Caco-2 (cell line): ENCODE data around the gene PAPPA. TPM values are rescaled to one million over a fixed set of nuclear protein-coding genes. Genes with fewer than 3 reads are reported as not detected.

Source experiments
- BruUV-seq: library from RNA; stranded (reverse); fragments of 400-500 nt; replicated peaks from 2 replicates; lab custom pipeline; 2021; lab: Mats Ljungman, UMichigan
- CTCF ChIA-PET: fragments of 300-600 bp; sonication (Branson Sonifier 250); formaldehyde crosslinking; loops from one replicate; lab custom pipeline; 2022; ENCODE audit warnings: antibody characterized with exemption; lab: Charles Lee
- POLR2A ChIA-PET: fragments of 300-600 bp; sonication (Branson Sonifier 250); formaldehyde crosslinking; loops from one replicate; lab custom pipeline; 2022; ENCODE audit warnings: antibody characterized with exemption; lab: Charles Lee
- DNase-seq, 2 experiments: peaks; one replicate each; pipeline versions ENCODE4 v3.0.0 to v3.0.0-alpha.2; 2020 to 2022
- H3K27me3 ChIP-seq: replicated peaks from 2 replicates; pipeline ENCODE4 v1.6.0; 2011; ENCODE audit warnings: low read length; ENCODE audit not compliant: control insufficient read depth, insufficient read depth
- H3K36me3 ChIP-seq: 2 replicates; pipeline ENCODE4 v1.5.1; 2011; ENCODE audit warnings: low read length; ENCODE audit not compliant: control insufficient read depth, insufficient read depth
- H3K4me1 ChIP-seq: fragments of 250-450 bp; sonication (Bioruptor Pico); 2 replicates; pipeline ENCODE4 v1.5.1; 2020; ENCODE audit warnings: mild to moderate bottlenecking
- H3K4me3 ChIP-seq: 2 replicates; pipeline ENCODE4 v1.5.1; 2011; ENCODE audit warnings: low read depth, mild to moderate bottlenecking, control low read depth, low read length
- H3K9me3 ChIP-seq: fragments of 250-450 bp; sonication (Bioruptor Pico); 2 replicates; pipeline ENCODE4 v1.5.1; 2020; ENCODE audit warnings: mild to moderate bottlenecking, moderate library complexity
- H3K27ac Mint-ChIP-seq: one replicate; pipeline ENCODE4 v1.8.0; 2022; ENCODE audit warnings: mixed read lengths; ENCODE audit not compliant: unreplicated experiment
- H3K27me3 Mint-ChIP-seq: one replicate; pipeline ENCODE4 v1.8.0; 2022; ENCODE audit warnings: mixed read lengths; ENCODE audit not compliant: insufficient read depth, unreplicated experiment
- H3K36me3 Mint-ChIP-seq: one replicate; pipeline ENCODE4 v1.8.0; 2022; ENCODE audit warnings: mild to moderate bottlenecking, mixed read lengths; ENCODE audit not compliant: insufficient read depth, unreplicated experiment
- H3K4me1 Mint-ChIP-seq: one replicate; pipeline ENCODE4 v1.8.0; 2022; ENCODE audit warnings: low read depth, mixed read lengths; ENCODE audit not compliant: unreplicated experiment
- H3K4me3 Mint-ChIP-seq: one replicate; pipeline ENCODE4 v1.8.0; 2022; ENCODE audit warnings: mild to moderate bottlenecking, moderate library complexity, mixed read lengths; ENCODE audit not compliant: unreplicated experiment
- H3K9me3 Mint-ChIP-seq: one replicate; pipeline ENCODE4 v1.8.0; 2022; ENCODE audit warnings: mixed read lengths; ENCODE audit not compliant: unreplicated experiment
- intact Hi-C: fragments of 100-400 bp; cut with micrococcal nuclease; formaldehyde crosslinking; loops from one replicate; pipeline ENCODE4 v1.10.0; 2022; ENCODE audit not compliant: unreplicated experiment
- total RNA-seq: library from RNA; stranded (reverse); gene quantifications from 2 replicates; pipeline ENCODE4 v1.2.3, GENCODE V29; 2022
- TF ChIP-seq, protein P1 (sequence below), 2 experiments: fragments of 200-600 bp in 1 of 2; IDR thresholded peaks; 1 replicate in 1 of 2; 2 replicates in 1 of 2; pipeline versions ENCODE4 v1.5.1 to v1.8.0; 2011 to 2022; ENCODE audit warnings: antibody characterized with exemption in 1 of 2, control low read depth in 1 of 2, inconsistent platforms in 1 of 2, low read depth in 1 of 2, low read length in 1 of 2, mild to moderate bottlenecking in 1 of 2, moderate library complexity in 1 of 2; ENCODE audit not compliant: insufficient read depth in 1 of 2, severe bottlenecking in 1 of 2, unreplicated experiment in 1 of 2

PAPPA gene
- total RNA-seq, 1 experiment from 2014 or later = not detected

DNA sequence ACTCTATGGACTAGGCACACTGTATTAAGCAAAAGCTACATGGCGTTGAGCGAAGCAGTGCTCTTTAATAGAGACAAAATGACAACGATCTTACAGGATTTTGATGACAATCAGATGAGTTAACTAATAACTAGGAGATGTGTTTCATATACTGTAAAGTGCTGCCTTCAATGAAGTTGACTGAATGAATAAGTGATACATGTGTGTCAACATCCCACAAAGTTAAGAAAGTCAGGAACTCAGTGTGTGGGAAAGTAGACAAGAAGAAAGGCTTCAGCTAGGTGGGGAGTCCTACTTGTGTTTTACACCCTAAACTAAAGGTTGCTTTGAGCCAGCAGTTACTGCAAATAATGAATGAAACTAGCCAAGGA is 79.6 kb downstream of the PAPPA start:
- Mint-ChIP-seq H3K27me3 (peaks cover 10% of the 10 kb centered on the region), H3K4me3 (no peak overlapping the region), H3K36me3 (no peaks in the 10 kb centered on the region), H3K4me1 (no peaks in the 10 kb centered on the region), H3K9me3 (no peaks in the 10 kb centered on the region), H3K27ac (no peak overlapping the region)
- CTCF ChIA-PET = no interaction called here
- no peaks in the 10 kb centered on the region for H3K9me3 ChIP-seq
- BruUV-seq = no TSS peak
- H3K4me1 ChIP-seq = no peaks in the 10 kb centered on the region
- no peaks in the 10 kb centered on the region for H3K36me3 ChIP-seq
- DNase-seq = no peak
- H3K27me3 ChIP-seq = no peaks in the 10 kb centered on the region
- intact Hi-C loops = no loop called here
- H3K4me3 ChIP-seq = no peak overlapping the region
- TF ChIP-seq, protein P1, sequence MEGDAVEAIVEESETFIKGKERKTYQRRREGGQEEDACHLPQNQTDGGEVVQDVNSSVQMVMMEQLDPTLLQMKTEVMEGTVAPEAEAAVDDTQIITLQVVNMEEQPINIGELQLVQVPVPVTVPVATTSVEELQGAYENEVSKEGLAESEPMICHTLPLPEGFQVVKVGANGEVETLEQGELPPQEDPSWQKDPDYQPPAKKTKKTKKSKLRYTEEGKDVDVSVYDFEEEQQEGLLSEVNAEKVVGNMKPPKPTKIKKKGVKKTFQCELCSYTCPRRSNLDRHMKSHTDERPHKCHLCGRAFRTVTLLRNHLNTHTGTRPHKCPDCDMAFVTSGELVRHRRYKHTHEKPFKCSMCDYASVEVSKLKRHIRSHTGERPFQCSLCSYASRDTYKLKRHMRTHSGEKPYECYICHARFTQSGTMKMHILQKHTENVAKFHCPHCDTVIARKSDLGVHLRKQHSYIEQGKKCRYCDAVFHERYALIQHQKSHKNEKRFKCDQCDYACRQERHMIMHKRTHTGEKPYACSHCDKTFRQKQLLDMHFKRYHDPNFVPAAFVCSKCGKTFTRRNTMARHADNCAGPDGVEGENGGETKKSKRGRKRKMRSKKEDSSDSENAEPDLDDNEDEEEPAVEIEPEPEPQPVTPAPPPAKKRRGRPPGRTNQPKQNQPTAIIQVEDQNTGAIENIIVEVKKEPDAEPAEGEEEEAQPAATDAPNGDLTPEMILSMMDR (IDR thresholded peaks at IDR 0.05; ENCODE audit: insufficient read depth in 1 of 2, low read depth in 1 of 2, low read length in 1 of 2, severe bottlenecking in 1 of 2, unreplicated experiment in 1 of 2) = no peak
- POLR2A ChIA-PET = no interaction called here

DNA sequence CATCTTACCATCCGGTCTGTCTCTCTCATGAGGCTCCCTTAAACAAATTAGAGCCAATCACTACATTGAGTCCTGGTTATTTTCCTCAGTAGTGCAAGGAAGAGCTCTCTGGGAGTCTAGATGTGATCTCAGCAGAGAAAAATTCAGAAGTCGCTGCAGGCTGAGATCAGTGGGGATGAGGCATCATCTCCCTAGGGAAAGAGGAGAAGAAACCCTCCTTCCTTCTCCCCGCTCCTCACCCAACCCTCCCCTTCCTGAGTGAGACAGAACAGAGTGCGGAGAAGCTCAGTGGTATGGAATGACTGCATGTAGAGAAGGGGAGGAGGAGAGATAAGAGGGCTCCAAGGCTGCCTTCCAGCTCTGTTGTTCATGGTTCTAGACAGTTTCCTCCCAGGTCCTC is 80.5 kb downstream of the PAPPA start:
- no TSS peak for BruUV-seq
- no peak overlapping the region for H3K27ac Mint-ChIP-seq
- POLR2A ChIA-PET = no interaction called here
- TF ChIP-seq, protein P1 (IDR thresholded peaks at IDR 0.05; ENCODE audit: insufficient read depth in 1 of 2, low read depth in 1 of 2, low read length in 1 of 2, severe bottlenecking in 1 of 2, unreplicated experiment in 1 of 2) = no peak
- DNase-seq = no peak
- H3K27me3 Mint-ChIP-seq = peaks cover 8% of the 10 kb centered on the region
- no peaks in the 10 kb centered on the region for H3K9me3 ChIP-seq
- H3K4me1 Mint-ChIP-seq = no peaks in the 10 kb centered on the region
- H3K9me3 Mint-ChIP-seq = no peaks in the 10 kb centered on the region
- H3K4me3 ChIP-seq = no peak overlapping the region
- CTCF ChIA-PET = no interaction called here
- H3K36me3 ChIP-seq = no peaks in the 10 kb centered on the region
- H3K36me3 Mint-ChIP-seq = no peaks in the 10 kb centered on the region
- H3K4me3 Mint-ChIP-seq = no peak overlapping the region
- intact Hi-C loops = no loop called here
- no peaks in the 10 kb centered on the region for H3K27me3 ChIP-seq
- no peaks in the 10 kb centered on the region for H3K4me1 ChIP-seq

DNA sequence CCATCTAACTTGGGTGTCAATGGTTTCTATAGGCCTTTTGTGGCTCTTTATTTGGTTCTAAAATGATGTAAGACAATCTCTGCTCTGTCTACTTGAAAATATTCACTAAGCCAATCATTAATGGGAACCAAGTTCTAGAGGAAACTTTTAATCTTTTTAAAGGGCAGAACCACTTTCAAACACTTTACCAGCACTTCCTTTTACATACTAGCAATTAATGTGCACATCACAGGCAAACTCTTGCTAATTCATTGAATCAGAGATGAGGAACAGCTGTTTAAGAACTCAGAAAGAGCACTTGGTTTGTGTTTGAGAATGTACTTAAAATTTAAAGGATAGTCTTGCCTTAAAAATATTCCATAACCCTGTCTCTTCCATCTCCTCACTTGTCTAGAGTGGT is 83.4 kb downstream of the PAPPA start:
- Histone ChIP-seq H3K9me3 (no peaks in the 10 kb centered on the region), H3K4me1 (no peaks in the 10 kb centered on the region), H3K27me3 (no peaks in the 10 kb centered on the region), H3K36me3 (no peaks in the 10 kb centered on the region), H3K4me3 (no peak overlapping the region)
- Mint-ChIP-seq H3K27ac (no peak overlapping the region), H3K36me3 (no peaks in the 10 kb centered on the region), H3K27me3 (peaks cover 11% of the 10 kb centered on the region), H3K4me3 (no peak overlapping the region), H3K9me3 (no peaks in the 10 kb centered on the region), H3K4me1 (no peaks in the 10 kb centered on the region)
- DNase-seq = no peak
- POLR2A ChIA-PET = no interaction called here
- no TSS peak for BruUV-seq
- CTCF ChIA-PET = no interaction called here
- TF ChIP-seq, protein P1 (IDR thresholded peaks at IDR 0.05; ENCODE audit: insufficient read depth in 1 of 2, low read depth in 1 of 2, low read length in 1 of 2, severe bottlenecking in 1 of 2, unreplicated experiment in 1 of 2) = no peak
- intact Hi-C loops = no loop called here
